ENCODE results near the gene IGSF8.

The IGSF8 gene

GRCh38 chr1:160130939-160131338, 32.5 kb upstream of the IGSF8 start:
- Histone ChIP-seq H3K36me3 (ENCODE audit: control insufficient read depth, low read length) (no peaks in the 10 kb centered on the region), H4K20me1 (ENCODE audit: control insufficient read depth, insufficient read depth, low read depth, low read length) (no peaks in the 10 kb centered on the region), H3K27ac (ENCODE audit: low read depth, low read length) (no peak overlapping the region), H3F3A (ENCODE audit: control insufficient read depth, insufficient read depth) (no peaks in the 10 kb centered on the region), H3K79me2 (ENCODE audit: control insufficient read depth, low read length) (no peaks in the 10 kb centered on the region), H3K4me2 (ENCODE audit: low read length) (no peak overlapping the region), H3K4me1 (ENCODE audit: control insufficient read depth, low read length) (no peaks in the 10 kb centered on the region), H3K9me2 (replicated peaks; ENCODE audit: control insufficient read depth, low read length) (no peaks in the 10 kb centered on the region), H3K9me3 (ENCODE audit: control insufficient read depth, insufficient read depth, low read length) (no peaks in the 10 kb centered on the region), H3K4me3 (ENCODE audit: low read length) (no peak overlapping the region), H3K27me3 (ENCODE audit: control insufficient read depth, low read length) (peaks cover 14% of the 10 kb centered on the region)
- TF ChIP-seq EZH2phosphoT487 (IDR thresholded peaks at IDR 0.05; ENCODE audit: borderline replicate concordance, low read length) (no peak), CTCF (IDR thresholded peaks at IDR 0.05; ENCODE audit: low read depth, low read length, poor library complexity, severe bottlenecking) (no peak)

GRCh38 chr1:160130486-160130885, 32.1 kb upstream of the IGSF8 start:
- no peak overlapping the region for H3K4me3 ChIP-seq (ENCODE audit: low read length)
- no peaks in the 10 kb centered on the region for H3K9me2 ChIP-seq (replicated peaks; ENCODE audit: control insufficient read depth, low read length)
- no peaks in the 10 kb centered on the region for H3K9me3 ChIP-seq (ENCODE audit: control insufficient read depth, insufficient read depth, low read length)
- no peaks in the 10 kb centered on the region for H3K36me3 ChIP-seq (ENCODE audit: control insufficient read depth, low read length)
- H3K4me1 ChIP-seq (ENCODE audit: control insufficient read depth, low read length) = no peaks in the 10 kb centered on the region
- no peaks in the 10 kb centered on the region for H3F3A ChIP-seq (ENCODE audit: control insufficient read depth, insufficient read depth)
- H4K20me1 ChIP-seq (ENCODE audit: control insufficient read depth, insufficient read depth, low read depth, low read length) = no peaks in the 10 kb centered on the region
- no peaks in the 10 kb centered on the region for H3K79me2 ChIP-seq (ENCODE audit: control insufficient read depth, low read length)
- no peak overlapping the region for H3K4me2 ChIP-seq (ENCODE audit: low read length)
- H3K27me3 ChIP-seq (ENCODE audit: control insufficient read depth, low read length) = peaks cover 14% of the 10 kb centered on the region
- TF ChIP-seq EZH2phosphoT487 (IDR thresholded peaks at IDR 0.05; ENCODE audit: borderline replicate concordance, low read length) = no peak
- no peak for TF ChIP-seq CTCF (IDR thresholded peaks at IDR 0.05; ENCODE audit: low read depth, low read length, poor library complexity, severe bottlenecking)
- no peak overlapping the region for H3K27ac ChIP-seq (ENCODE audit: low read depth, low read length)

- Histone ChIP-seq H3K4me1 (ENCODE audit: control insufficient read depth, low read length) (no peaks in the 10 kb centered on the region), H3F3A (ENCODE audit: control insufficient read depth, insufficient read depth) (no peaks in the 10 kb centered on the region), H3K9me3 (ENCODE audit: control insufficient read depth, insufficient read depth, low read length) (no peaks in the 10 kb centered on the region), H4K20me1 (ENCODE audit: control insufficient read depth, insufficient read depth, low read depth, low read length) (no peaks in the 10 kb centered on the region), H3K27me3 (ENCODE audit: control insufficient read depth, low read length) (peaks cover 14% of the 10 kb centered on the region), H3K4me2 (ENCODE audit: low read length) (no peak overlapping the region), H3K36me3 (ENCODE audit: control insufficient read depth, low read length) (no peaks in the 10 kb centered on the region), H3K4me3 (ENCODE audit: low read length) (no peak overlapping the region), H3K79me2 (ENCODE audit: control insufficient read depth, low read length) (no peaks in the 10 kb centered on the region), H3K27ac (ENCODE audit: low read depth, low read length) (no peak overlapping the region), H3K9me2 (replicated peaks; ENCODE audit: control insufficient read depth, low read length) (no peaks in the 10 kb centered on the region)
- no peak for TF ChIP-seq EZH2phosphoT487 (IDR thresholded peaks at IDR 0.05; ENCODE audit: borderline replicate concordance, low read length)
- TF ChIP-seq CTCF (IDR thresholded peaks at IDR 0.05; ENCODE audit: low read depth, low read length, poor library complexity, severe bottlenecking) = no peak
Measured at GRCh38 chr1:160129966-160130365, 31.5 kb upstream of the IGSF8 start.

DNA sequence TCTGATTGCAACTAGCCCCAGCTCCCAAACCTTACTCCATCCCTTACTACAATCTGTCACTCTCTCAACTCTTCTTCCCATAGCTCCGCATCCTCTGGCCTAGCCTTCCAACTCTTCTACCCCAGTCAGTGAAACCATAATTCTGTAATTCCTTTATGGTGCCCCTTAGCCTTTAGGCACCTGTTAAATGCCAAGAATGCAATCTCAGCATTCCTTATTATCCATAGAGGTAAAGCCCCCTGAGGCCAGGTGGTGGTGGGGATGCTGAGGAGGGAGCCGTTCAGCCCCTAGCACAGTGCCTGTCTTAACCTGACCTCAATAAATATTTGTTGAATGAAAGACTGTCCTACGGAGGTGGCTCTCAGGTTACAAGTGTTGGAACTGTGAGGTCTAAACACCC, 31.1 kb upstream of the IGSF8 start:
- Histone ChIP-seq H3K79me2 (ENCODE audit: control insufficient read depth, low read length) (no peaks in the 10 kb centered on the region), H3K36me3 (ENCODE audit: control insufficient read depth, low read length) (no peaks in the 10 kb centered on the region), H3K4me2 (ENCODE audit: low read length) (no peak overlapping the region)

More for the DNA sequence above, 31.1 kb upstream of the IGSF8 start:
- no peaks in the 10 kb centered on the region for H3F3A ChIP-seq (ENCODE audit: control insufficient read depth, insufficient read depth)
- no peak overlapping the region for H3K4me3 ChIP-seq (ENCODE audit: low read length)
- TF ChIP-seq CTCF (IDR thresholded peaks at IDR 0.05; ENCODE audit: low read depth, low read length, poor library complexity, severe bottlenecking) = no peak
- no peak for TF ChIP-seq EZH2phosphoT487 (IDR thresholded peaks at IDR 0.05; ENCODE audit: borderline replicate concordance, low read length)
- peaks cover 14% of the 10 kb centered on the region for H3K27me3 ChIP-seq (ENCODE audit: control insufficient read depth, low read length)
- no peaks in the 10 kb centered on the region for H4K20me1 ChIP-seq (ENCODE audit: control insufficient read depth, insufficient read depth, low read depth, low read length)
- H3K9me2 ChIP-seq (replicated peaks; ENCODE audit: control insufficient read depth, low read length) = no peaks in the 10 kb centered on the region
- H3K27ac ChIP-seq (ENCODE audit: low read depth, low read length) = no peak overlapping the region
- no peaks in the 10 kb centered on the region for H3K9me3 ChIP-seq (ENCODE audit: control insufficient read depth, insufficient read depth, low read length)
- H3K4me1 ChIP-seq (ENCODE audit: control insufficient read depth, low read length) = no peaks in the 10 kb centered on the region
